NCI-H2081 (cell line): ENCODE results near the gene CCDC92.

ENCODE experiments used
- DNase-seq, 2 experiments: peaks; one replicate each; lab custom pipeline; 2025; lab: John Stamatoyannopoulos, UW

The CCDC92 gene

DNA sequence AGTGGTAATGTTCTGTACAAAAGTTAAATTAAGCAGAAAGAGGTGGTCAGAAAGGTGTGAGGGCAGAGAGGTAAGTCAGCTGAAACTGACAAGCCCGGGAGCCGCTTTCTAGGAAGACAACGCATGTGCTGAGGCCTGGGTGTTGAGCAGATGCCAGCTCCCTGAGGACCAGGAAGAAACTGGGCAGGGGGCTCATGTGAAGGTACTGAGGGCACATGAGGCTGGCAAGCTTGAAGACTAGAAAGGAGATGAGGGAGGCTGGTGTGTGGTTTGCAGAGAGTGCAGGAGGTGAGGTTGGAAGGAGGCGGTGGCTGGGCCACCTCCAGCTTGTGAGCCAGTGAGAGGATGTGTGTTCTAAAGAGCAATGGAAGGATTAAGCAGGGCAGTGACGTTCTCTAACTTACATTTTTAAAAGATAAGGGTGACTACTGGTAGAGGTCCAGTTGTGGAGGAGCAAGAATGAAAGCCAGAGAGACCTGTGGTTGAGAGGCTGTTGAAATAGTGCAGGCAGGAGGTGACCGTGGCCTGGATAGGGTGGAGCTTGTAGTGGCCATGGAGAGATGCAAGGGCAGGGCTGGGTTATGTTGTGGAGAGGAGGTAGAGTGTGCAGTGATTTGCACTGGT lies 29.5 kb upstream of the CCDC92 start:
- DNase-seq = no peak

GRCh38 chr12:124001343-124001742 lies 28.7 kb upstream of the CCDC92 start:
- no peak for DNase-seq

DNA sequence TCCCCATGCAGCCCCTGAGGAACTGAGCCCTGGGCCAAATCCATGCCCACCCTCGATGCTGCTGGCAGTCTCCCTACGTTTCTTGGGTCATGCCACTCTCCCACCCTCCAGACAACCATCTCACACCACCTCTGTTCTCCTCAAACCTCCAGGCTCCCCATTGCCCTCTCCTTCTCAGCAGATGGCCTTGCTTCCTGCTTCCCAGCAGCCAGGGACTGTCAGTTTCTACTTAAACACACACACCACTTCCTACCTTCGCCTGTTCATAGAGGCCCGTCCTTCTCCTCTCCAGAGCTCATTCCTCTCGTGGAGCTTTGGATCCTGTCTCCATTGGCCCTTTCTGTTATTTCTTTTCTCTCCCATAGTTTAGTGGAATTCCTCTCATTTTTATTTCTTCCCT lies 27.5 kb upstream of the CCDC92 start:
- DNase-seq = no peak

GRCh38 chr12:123998991-123999359 lies 26.3 kb upstream of the CCDC92 start:
- DNase-seq = no peak

DNA sequence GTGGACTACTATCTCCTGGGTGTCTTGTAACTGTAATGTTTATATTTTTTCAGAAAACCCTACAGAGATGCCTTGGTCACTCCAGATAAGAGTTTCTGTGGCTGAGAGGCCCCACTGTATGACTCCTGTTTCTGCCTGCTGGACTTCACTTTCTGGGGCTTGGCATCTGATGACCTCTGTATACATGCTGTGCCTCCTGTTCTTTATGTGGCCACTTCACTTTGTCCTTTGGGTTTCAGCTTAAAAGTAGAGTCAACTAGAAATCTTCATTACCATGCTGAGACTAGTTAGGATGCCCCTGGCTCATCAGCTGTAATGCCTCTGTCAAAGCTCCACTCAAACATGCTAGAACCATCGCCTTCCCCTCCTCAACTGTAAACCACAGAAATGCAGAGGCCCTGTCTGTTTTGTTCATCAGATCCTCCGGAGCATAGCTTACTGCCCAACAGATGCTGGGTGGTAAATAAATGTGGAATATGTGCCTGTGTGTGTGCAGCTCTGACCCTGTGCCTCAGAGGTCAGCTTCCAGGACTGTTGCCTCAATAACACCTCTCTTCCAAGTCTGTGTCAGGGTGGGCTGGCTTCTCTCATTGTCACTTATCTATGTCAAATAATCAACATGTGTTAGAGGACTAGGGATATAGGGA lies 25.8 kb upstream of the CCDC92 start:
- no peak for DNase-seq

DNA sequence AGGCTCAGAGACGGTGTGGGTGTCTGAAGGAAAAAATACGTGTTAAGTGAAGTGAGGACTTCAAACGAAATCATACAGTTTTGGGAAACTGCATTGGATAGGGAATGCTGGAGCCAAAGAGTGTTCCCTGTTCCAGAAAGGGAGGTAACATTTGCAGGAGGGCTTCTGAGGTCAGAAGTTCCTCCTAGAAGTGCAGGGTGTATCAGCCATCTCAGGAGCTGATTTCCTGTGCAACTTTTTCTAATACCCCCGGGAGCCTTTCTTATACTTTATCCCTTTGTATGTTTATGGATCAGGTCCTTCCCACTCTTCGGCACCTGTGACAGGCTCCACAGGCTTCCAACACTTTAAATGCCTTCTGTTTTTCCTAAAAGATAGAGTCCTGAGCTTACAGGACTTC lies 25.3 kb upstream of the CCDC92 start:
- DNase-seq = no peak

DNA sequence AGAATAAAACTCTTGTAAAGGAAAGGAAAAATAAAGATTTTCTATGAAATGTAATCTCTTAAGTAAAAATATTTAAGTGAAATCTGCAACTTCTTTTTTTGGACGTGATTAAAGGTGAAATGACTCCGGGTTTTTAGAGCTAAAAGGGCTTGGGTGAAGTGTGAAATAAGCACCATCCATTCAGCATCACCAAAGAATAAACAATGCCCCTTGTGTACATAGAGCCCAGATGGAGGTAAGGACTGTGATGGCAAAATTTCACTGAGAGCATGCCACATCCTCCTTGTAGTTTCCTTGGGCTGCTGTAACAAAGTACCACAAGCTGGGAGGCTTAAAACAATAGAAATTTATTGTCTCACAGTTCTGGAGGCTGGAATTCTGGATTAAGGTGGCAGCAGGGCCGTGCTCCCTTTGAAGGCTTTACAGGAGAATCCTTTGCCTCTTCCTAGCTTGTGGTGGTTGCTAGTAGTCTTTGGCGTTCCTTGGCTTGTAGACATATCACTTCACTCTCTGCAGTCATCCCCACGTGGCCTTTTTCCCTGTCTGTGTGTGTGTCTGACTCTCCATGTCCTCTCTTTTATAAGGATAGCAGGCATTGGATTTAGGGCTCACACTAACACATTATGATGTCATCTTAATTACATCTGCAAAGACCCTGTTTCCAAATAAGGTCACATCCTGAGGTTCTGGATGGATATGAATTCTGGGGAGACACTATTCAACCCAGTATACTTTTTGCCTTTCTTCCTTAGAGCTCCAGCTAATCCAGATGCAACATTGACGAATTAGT lies 24.6 kb upstream of the CCDC92 start:
- DNase-seq = no peak

GRCh38 chr12:123996581-123996980 lies 23.9 kb upstream of the CCDC92 start:
- no peak for DNase-seq

DNA sequence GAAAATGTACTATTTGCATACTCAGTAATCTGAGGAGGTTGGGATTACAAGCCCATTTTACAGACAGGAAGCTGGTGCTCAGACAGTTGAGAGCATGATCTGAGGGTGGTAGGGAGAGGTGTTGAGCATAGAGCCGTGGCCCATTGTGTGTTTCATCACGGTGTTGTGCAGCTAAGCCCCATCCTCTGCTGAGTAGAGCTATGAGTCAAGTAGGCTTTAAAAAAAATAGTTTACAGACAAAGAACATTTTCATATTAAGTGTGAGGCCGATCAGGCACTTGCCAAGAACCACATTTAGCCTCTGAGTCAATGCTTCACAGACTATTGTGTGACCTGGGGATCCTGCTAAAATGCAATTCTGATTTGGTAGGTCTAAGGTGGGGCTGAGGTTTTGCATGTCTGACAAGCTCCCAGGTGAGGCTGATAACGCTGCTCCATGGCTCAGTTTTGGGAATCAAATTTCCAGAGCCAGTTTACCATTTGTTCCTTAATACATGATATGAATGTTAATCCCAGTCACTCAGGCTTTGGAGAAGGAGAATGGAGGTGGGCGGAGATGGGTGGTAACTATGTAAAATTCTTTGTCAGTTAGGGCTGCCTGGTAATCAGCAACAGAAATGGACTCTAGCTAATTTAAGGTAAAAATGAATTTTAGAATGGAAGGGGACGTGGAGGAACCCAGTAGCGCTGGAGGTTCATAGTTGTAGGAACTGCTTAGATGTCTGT lies 22.6 kb upstream of the CCDC92 start:
- no peak for DNase-seq

DNA sequence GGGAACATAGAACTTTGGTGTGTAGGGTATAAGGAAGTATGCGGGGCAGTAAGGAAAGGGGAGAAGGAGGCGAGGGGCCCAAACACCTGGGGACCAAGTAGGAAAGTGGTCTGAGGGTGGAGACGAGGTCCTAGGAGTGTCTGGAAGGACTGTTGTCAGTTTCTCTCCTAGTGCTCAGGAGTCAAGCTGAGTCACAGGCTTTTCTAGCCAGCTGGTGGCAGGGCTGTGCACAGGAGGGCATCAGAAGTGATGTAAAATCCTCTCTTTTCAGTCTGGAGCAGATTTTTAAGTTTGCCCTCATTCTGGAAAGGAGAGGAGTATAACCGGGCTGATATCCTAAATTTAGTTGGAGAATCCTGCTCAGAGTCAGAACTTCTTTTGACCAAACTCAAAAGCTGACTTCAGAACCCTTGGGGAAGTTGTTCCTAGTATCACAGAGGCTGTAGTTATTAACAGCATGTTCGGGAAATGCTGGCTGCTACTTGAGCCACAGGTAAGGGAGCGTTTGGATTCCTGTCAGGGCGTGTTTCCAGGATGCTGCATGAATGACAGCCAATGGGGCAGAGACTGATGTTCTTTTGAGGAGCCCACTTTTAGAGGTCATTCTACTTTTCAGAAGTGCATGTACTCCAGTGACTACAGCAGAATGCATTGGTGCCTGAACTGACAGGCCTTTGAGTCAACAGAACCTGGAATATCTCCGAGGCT lies 19.6 kb upstream of the CCDC92 start:
- no peak for DNase-seq

DNA sequence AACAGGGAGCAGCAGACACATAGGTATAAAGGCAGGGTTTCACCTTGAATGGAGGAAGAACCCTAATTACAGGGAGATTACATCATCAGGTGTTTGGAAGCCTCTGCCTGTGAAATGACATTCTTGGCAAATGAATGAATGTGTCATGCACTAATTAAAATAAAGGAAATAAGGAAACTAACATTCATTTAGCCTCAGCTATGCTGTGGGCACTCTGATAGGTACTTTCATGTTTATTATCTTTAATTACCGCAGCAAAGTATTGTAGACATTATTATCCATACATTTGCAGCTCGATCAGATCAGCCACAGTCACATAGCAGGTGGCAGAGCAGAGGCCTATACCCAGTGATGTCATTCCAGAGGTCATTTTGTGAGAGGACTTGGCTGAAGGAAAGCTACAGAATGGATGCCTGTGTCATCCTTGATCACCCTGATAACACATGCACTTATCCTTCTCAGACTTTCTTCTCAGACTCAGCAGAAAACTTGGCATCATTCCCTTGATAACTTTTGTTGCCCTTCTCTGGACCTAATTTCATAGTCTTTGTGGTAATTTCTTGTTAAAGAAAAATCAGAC lies 18.8 kb upstream of the CCDC92 start:
- DNase-seq = no peak

DNA sequence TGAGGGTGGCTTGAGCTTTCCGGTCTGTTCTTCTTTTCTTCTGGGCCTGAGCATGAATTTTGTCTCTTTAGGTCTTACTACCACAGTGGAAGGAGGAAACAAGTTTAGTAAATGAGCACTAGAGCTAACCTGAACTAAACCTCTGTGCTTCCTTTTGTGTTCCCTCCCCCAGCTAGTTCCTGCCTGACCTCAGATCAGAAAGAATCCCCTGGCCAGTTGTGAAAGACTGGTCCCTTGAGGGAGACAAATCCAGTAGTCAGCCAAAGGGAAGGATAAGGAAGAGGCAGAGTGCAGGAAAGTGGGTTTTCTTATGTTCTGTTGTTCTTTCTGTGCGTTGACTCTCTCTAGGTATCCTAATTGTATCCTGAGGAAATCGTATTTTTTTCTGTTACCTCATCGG lies 17.9 kb upstream of the CCDC92 start:
- DNase-seq = no peak

GRCh38 chr12:123989753-123990152 lies 17.1 kb upstream of the CCDC92 start:
- DNase-seq = no peak

GRCh38 chr12:123989168-123989567 lies 16.5 kb upstream of the CCDC92 start:
- no peak for DNase-seq

DNA sequence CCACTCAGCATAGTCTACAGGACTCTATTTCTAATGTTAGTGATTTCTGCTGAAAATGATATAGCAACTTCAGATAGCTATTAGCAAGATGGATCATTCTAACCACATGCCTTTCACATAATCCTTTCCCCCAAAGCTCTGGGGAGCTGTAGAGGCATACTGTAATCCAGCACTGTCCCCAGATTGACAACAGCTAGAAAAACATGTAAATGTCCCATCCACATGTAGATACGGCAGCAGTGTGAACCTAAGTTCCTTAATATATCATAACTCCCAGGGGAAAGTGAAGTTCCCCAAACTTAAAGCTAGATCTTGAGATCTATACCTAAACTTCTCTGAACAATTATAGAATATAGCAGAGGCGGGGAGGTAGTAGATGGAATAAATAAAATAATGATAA lies 14.4 kb upstream of the CCDC92 start:
- DNase-seq = no peak

- DNase-seq = no peak
These were observed 13.8 kb upstream of the CCDC92 start for GRCh38 chr12:123986374-123986965.

GRCh38 chr12:123984903-123985302 lies 12.3 kb upstream of the CCDC92 start:
- DNase-seq = no peak

DNA sequence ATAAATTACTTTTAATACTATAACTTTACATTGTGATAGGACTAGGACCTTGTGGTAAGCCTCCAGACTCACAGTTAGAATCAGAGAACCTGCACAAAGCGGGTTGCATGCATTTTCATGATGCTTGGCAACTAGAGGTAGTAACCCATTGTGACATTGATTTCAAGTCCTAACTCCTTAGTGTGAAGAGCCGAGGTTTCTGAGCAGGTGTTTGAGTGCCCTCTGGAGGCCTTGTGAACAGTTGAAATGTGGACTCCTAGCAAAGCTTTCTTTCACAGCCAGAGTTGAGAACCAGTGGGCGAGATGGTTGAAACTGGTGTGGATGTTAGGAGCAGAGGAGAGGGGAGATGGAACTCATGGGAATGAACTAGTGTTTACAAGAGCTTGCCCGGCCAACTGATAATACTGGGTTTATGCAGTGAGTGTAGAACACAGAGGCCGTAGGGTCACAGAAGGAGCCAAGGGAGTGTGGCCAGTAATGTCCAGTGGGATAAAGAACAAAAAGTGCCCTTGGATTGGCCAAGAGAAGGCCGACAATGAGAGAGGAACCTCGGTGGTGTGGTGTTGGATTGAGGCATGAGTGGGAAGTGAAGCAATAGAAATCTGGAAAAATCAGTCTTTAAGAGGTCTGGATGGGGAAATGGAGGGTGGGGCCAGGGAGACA lies 11.3 kb upstream of the CCDC92 start:
- peak; percentile 42 to 67 for DNase-seq

- DNase-seq = no peak
These were observed 9.6 kb upstream of the CCDC92 start for GRCh38 chr12:123982269-123982668.

DNA sequence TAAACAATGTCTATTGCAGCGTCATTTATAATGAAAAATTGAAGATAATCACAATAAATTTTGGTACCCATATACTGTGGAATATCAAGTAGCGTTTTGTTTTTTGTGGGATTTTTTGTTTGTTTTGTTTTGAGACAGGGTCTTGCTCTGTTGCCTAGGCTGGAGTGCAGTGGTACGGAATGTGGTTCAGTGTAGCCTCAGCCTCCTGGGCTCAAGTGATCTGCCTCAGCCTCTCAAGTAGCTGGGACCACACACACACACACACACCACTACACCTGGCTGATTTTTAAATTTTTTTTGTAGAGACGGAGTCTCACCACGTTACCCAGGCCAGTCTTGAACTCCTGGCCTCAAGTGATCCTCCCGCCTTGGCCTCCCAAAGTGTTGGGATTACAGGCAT lies 6.9 kb upstream of the CCDC92 start:
- DNase-seq = no peak
